ENCODE measurements around the gene TBC1D19.

- TF ChIP-seq CTCF (conservative IDR thresholded peaks at IDR 0.05) (no peak), EZH2 (IDR thresholded peaks at IDR 0.05; ENCODE audit: low read depth) (no peak)
Measured at GRCh38 chr4:26751838-26752237, 168.0 kb downstream of the TBC1D19 start.
